GM12874 (cell line): ENCODE data around the gene KCNQ1.

Experiments
- CTCF ChIP-seq: IDR thresholded peaks from 2 replicates; pipeline ENCODE4 v1.5.1; 2011; ENCODE audit warnings: low read depth, mild to moderate bottlenecking, control low read depth, low read length, moderate library complexity; ENCODE audit not compliant: insufficient read depth

KCNQ1 gene

GRCh38 chr11:2804189-2804588 is 359.4 kb downstream of the KCNQ1 start:
- TF ChIP-seq CTCF: no peak

GRCh38 chr11:2804701-2805387 is 360.0 kb downstream of the KCNQ1 start:
- no peak for TF ChIP-seq CTCF

DNA sequence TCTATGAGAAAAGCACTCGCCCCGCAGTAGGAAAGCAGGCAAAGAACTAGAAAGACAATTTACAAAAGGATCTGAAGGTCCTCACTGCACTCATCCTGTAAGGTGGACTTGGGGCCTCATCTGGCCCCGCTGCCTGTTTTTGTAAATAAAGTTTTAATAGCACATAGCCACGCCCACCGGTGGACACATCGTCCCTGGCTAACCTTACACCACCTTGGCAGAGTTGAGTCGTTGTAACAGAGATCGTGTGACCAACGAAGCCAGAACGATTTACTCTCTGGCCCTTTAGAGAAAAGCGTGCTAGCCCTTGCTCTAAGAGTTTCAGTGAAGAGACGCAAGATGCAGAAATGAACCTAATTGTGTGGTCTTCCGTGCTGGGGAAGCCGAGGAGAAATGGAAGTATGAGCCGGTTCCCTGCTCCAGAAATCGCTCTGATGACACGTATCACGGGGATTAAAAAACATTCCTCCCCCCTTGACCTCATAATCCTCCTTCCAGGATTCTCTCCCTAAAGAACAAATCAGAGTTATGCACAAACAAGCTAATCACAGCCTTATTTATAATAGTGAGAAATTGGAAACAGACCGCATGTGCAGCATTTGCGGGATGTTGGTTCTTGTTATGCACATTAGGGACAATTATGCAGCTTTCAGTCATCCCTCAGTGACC is 360.7 kb downstream of the KCNQ1 start:
- no peak for TF ChIP-seq CTCF

DNA sequence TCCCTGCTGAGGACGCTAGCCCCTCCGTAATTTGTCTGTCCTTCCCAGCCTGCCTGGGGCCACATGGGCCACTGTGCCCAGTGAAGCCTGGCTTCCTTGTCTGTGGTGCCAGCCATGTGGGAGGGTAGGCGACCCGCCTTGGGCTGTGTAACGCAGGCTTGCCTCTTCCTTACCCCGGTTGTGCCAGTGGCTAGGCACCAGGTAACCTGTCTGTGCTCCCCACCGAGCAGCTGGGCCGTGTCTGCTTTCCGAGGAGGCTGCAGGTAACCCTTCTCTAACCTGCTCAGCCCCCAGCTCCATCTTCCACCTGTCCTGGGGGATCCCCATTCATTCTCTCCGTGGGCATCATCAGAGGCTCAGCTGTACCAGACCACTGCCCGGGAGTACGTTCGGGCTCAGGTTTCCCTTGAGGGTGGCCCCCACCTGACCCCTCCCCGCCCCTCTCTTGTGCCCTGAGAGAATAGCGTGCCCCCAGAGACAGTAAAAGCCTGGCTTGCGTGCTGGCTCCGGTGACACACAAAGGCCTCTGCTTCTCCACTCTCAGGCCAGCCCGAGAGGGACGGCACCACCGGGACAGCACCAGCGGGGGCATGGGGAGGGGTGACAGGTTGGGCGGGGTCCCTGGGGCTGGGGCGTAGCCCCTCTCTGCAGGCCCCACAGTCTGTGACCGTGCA is 361.7 kb downstream of the KCNQ1 start:
- no peak for TF ChIP-seq CTCF

DNA sequence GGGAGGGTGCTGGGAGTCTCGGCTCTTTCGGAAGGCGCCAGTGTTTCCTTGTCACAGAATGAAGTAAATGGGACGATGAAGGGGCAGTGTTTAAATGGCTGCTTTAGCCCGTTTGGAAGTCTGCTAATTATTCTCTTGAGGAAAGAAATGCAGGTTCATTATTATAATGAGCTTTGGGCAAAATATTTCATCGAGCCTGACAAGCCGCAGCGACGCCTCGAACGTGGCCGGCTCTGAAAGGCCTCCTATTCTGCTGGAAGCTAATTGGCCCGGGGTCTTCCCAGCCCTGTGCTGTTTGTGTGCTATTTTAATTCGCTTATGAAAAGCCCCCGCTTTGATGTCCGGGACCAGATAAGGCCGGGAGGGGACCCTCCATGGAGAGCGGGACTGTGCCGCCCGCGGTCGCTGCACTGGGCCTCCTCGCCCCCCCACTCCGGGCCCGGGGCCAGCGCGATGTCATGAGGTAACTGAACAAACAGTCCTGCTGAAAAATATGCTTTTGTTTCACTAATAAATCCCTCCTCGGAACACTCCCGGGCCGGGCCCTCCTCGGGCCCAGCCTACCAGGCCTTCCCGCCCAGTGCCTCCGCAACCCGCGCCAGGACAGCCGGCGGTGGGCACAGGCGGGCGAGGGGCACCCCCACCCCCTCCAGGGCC is 362.3 kb downstream of the KCNQ1 start:
- TF ChIP-seq CTCF: no peak

DNA sequence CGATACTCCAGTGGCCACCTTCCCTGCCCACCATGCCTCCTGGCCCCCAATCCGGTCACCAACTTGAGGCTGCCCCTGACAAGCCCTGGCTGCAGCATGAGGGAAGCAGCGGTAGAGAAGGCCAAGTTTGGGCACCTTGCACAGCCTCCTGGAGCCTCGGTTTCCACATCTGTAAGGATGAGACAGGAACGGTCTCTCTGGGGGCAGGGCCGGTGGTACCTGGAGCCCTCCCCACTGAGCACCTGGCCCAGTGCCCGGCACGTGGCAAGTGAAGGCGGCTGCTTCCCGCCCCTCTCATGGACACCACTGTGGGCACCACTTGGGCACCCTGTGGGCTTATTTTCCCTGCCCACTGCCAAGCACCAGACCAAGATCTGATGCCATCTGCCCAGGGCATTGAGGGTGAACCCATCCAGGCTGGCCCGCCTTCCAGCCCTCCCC is 363.0 kb downstream of the KCNQ1 start:
- TF ChIP-seq CTCF: no peak
